ENCODE measurements around the gene PHACTR1. TPM values are rescaled to one million over a fixed set of nuclear protein-coding genes. Genes with fewer than 3 reads are reported as not detected.

PHACTR1 gene
- total RNA-seq, 1 donor from 2014 or later, result 2.2 TPM

DNA sequence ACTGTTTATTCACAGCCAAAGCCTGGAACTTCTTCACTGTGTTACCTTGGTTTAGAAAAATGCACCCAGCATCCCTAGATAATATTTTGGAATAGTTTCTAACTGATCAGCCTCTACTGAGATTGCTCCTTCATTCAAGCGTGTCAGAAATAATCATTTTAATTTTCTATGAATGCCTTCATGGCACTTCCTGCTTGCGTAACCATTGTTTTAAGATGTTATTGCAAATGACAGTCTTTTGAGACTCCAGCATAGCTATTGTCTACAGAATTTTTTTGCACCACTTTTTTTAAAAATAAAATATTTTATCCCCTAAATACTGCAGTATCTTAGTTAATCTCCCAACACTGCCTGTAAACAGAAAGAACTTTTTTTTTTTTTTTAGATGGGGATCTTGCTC is 213.1 kb downstream of the PHACTR1 start:
- H3K36me3 ChIP-seq (ENCODE audit: control insufficient read depth, insufficient read depth, low read length), result no peaks in the 10 kb centered on the region
- TF ChIP-seq, protein P1, sequence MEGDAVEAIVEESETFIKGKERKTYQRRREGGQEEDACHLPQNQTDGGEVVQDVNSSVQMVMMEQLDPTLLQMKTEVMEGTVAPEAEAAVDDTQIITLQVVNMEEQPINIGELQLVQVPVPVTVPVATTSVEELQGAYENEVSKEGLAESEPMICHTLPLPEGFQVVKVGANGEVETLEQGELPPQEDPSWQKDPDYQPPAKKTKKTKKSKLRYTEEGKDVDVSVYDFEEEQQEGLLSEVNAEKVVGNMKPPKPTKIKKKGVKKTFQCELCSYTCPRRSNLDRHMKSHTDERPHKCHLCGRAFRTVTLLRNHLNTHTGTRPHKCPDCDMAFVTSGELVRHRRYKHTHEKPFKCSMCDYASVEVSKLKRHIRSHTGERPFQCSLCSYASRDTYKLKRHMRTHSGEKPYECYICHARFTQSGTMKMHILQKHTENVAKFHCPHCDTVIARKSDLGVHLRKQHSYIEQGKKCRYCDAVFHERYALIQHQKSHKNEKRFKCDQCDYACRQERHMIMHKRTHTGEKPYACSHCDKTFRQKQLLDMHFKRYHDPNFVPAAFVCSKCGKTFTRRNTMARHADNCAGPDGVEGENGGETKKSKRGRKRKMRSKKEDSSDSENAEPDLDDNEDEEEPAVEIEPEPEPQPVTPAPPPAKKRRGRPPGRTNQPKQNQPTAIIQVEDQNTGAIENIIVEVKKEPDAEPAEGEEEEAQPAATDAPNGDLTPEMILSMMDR (IDR thresholded peaks at IDR 0.05; ENCODE audit: insufficient read depth, low read length, poor library complexity, severe bottlenecking), result no peak
- no peak overlapping the region for H3K4me3 ChIP-seq (ENCODE audit: low read depth, low read length)
- no peaks in the 10 kb centered on the region for H3K27me3 ChIP-seq (ENCODE audit: control insufficient read depth, insufficient read depth, low read length)
- no peak for DNase-seq (ENCODE audit: low read depth)

DNA sequence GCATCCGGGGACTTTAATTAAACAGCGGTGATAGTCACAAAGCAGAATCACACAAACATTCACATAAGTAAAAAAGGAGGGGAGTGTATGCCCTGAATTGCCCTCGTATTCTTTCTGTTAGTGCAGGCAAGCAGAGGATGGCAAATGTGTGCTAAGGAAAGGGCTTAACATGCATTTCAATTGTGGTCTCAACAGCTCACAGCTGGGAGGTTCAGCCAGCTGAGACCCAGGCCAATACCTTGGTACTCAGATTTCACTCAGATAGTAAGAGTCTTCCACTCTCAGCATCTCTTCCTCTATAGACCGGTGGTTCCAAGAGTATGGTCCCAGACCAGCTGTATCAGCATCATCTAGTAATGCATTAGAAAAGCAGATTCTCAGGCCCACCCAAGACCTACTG is 215.1 kb downstream of the PHACTR1 start:
- TF ChIP-seq, protein P1 (IDR thresholded peaks at IDR 0.05; ENCODE audit: insufficient read depth, low read length, poor library complexity, severe bottlenecking), result no peak
- no peak for DNase-seq (ENCODE audit: low read depth)
- Histone ChIP-seq H3K36me3 (ENCODE audit: control insufficient read depth, insufficient read depth, low read length) (no peaks in the 10 kb centered on the region), H3K27me3 (ENCODE audit: control insufficient read depth, insufficient read depth, low read length) (no peaks in the 10 kb centered on the region), H3K4me3 (ENCODE audit: low read depth, low read length) (no peak overlapping the region)

DNA sequence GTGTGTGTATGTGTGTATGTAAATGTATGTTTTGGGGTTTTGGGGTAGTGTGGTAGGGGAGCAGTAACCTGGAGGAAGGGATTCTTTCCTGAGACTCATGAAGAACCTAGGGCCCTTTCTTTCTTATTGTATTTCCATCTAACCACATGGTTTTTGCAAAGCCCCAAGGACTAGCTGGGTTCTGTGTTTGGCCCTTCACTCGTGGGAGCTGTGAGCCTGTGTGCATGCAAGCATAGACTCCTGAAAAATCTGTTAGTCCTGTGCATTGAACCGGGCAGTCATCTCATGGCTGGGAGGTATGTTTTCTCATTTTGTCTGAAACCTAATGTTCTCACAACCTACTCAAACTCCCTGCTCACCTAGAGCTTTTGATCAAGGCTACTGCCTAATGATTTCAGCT is 219.1 kb downstream of the PHACTR1 start:
- TF ChIP-seq, protein P1 (IDR thresholded peaks at IDR 0.05; ENCODE audit: insufficient read depth, low read length, poor library complexity, severe bottlenecking), result no peak
- no peak overlapping the region for H3K4me3 ChIP-seq (ENCODE audit: low read depth, low read length)
- no peak for DNase-seq (ENCODE audit: low read depth)
- no peaks in the 10 kb centered on the region for H3K36me3 ChIP-seq (ENCODE audit: control insufficient read depth, insufficient read depth, low read length)
- H3K27me3 ChIP-seq (ENCODE audit: control insufficient read depth, insufficient read depth, low read length), result no peaks in the 10 kb centered on the region

DNA sequence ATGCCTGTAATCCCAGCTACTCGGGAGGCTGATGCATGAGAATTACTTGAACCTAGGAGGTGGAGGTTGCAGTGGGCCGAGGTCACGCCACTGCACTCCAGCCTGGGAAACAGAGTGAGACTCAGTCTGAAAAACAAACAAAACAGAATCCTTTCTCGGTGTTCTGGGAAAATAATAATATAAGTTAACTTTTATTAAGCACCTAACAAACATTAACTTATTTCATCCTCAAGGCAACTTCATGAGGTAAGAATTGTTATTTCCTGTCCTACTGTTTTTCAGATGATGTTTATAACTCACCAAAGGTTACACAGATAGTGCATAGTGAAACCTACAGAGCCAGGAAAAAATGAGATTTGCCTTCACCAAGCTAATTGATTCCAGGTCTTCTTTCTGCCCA is 221.4 kb downstream of the PHACTR1 start:
- no peak overlapping the region for H3K4me3 ChIP-seq (ENCODE audit: low read depth, low read length)
- no peaks in the 10 kb centered on the region for H3K36me3 ChIP-seq (ENCODE audit: control insufficient read depth, insufficient read depth, low read length)
- TF ChIP-seq, protein P1 (IDR thresholded peaks at IDR 0.05; ENCODE audit: insufficient read depth, low read length, poor library complexity, severe bottlenecking), result no peak
- no peaks in the 10 kb centered on the region for H3K27me3 ChIP-seq (ENCODE audit: control insufficient read depth, insufficient read depth, low read length)
- no peak for DNase-seq (ENCODE audit: low read depth)

DNA sequence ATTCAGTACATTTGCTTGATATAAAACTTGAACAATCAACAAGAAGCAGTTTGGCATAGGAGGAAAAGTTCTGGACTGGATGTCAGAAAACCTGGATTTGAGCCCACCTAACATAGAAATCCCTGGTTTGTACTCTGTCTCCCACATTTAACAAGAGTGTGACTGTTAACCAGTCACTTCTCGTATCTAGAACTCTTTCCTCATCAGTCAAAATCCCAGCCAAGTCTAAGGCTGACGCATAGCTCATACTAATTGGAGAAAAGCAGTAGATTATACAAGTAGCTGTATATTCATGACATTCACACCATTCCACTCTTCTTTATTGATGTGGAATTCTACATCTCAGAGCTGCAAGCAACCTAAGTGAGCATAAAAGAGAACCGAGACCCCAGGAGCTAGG is 222.7 kb downstream of the PHACTR1 start:
- TF ChIP-seq, protein P1 (IDR thresholded peaks at IDR 0.05; ENCODE audit: insufficient read depth, low read length, poor library complexity, severe bottlenecking), result no peak
- no peaks in the 10 kb centered on the region for H3K36me3 ChIP-seq (ENCODE audit: control insufficient read depth, insufficient read depth, low read length)
- H3K4me3 ChIP-seq (ENCODE audit: low read depth, low read length), result no peak overlapping the region
- no peaks in the 10 kb centered on the region for H3K27me3 ChIP-seq (ENCODE audit: control insufficient read depth, insufficient read depth, low read length)
- no peak for DNase-seq (ENCODE audit: low read depth)

DNA sequence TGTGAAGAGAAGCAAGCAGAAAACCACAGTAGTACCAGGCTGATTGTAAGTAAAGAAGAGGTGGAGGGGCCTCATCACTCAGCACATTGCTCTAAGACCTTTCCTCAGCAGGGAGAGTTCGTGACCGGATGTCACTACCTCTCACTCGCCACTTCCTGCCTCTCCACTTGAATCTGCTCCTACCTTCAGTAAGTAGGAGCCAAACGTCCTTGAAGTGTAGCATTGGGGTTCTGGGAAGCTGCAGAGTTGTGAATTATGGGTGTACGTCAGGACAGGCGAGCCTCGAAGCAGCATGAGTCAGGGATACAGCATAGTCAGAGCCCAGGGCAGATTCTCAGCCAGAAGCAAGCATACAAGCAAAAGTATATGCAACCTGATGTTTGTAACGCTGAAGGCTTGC is 224.9 kb downstream of the PHACTR1 start:
- TF ChIP-seq, protein P1 (IDR thresholded peaks at IDR 0.05; ENCODE audit: insufficient read depth, low read length, poor library complexity, severe bottlenecking), result no peak
- Histone ChIP-seq H3K27me3 (ENCODE audit: control insufficient read depth, insufficient read depth, low read length) (no peaks in the 10 kb centered on the region), H3K36me3 (ENCODE audit: control insufficient read depth, insufficient read depth, low read length) (no peaks in the 10 kb centered on the region), H3K4me3 (ENCODE audit: low read depth, low read length) (no peak overlapping the region)
- no peak for DNase-seq (ENCODE audit: low read depth)
